Neural progenitor cell (in vitro differentiated cells): ENCODE measurements around the gene RAET1E.

ENCODE experiments used
- EZH2 ChIP-seq: fragments of 200-600 bp; sonication (generic); IDR thresholded peaks from 2 replicates; pipeline ENCODE4 v1.6.1; 2017; ENCODE audit warnings: antibody characterized with exemption, mild to moderate bottlenecking, moderate library complexity
- EZH2phosphoT487 ChIP-seq: fragments of 200-600 bp; sonication (generic); IDR thresholded peaks from 2 replicates; pipeline ENCODE4 v1.6.1; 2017; ENCODE audit warnings: antibody characterized with exemption
- TF ChIP-seq, protein P1 (sequence below): fragments of 200-600 bp; sonication (generic); IDR thresholded peaks from 2 replicates; pipeline ENCODE4 v1.5.1; 2017; ENCODE audit warnings: antibody characterized with exemption, mild to moderate bottlenecking

GRCh38 chr6:149877659-149878058, 20.3 kb downstream of the RAET1E start:
- TF ChIP-seq, protein P1, sequence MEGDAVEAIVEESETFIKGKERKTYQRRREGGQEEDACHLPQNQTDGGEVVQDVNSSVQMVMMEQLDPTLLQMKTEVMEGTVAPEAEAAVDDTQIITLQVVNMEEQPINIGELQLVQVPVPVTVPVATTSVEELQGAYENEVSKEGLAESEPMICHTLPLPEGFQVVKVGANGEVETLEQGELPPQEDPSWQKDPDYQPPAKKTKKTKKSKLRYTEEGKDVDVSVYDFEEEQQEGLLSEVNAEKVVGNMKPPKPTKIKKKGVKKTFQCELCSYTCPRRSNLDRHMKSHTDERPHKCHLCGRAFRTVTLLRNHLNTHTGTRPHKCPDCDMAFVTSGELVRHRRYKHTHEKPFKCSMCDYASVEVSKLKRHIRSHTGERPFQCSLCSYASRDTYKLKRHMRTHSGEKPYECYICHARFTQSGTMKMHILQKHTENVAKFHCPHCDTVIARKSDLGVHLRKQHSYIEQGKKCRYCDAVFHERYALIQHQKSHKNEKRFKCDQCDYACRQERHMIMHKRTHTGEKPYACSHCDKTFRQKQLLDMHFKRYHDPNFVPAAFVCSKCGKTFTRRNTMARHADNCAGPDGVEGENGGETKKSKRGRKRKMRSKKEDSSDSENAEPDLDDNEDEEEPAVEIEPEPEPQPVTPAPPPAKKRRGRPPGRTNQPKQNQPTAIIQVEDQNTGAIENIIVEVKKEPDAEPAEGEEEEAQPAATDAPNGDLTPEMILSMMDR, result no peak
- TF ChIP-seq EZH2 (no peak), EZH2phosphoT487 (no peak)
